ENCODE results near the gene TTC9B.
"Not testable (repeated sequence)": the region's sequence is repeated elsewhere in the genome, so short reads cannot be mapped to it uniquely, and the experiment has no call there.

Gene TTC9B

DNA sequence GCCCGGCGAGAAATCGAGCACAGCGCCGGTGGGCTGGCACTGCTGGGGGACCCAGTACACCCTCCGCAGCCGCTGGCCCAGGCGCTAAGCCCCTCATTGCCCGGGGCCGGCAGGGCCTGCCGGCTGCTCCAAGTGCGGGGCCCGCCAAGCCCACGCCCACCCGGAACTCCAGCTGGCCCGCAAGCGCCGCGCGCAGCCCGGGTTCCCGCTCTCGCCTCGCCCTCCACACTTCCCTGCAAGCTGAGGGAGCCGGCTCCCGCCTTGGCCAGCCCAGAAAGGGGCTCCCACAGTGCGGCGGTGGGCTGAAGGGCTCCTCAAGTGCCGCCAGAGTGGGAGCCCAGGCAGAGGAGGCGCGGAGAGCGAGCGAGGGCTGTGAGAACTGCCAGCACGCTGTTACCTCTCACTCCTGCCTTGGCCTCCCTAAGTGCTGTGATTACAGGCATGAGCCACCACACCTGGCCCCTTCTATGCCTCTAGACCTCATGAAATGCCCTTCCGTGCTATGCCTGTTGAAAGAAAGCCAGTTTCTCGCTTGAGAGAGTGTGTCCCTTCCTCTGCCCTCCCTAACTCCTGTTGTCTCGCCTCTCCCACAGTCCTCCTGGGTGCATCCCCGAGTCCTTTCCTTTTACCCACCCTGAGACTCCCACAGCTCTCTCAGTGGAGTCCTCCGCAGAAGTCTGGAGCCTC lies 47.7 kb downstream of the TTC9B start:
- DNase-seq (ENCODE audit: low spot score), result not testable (repeated sequence)

DNA sequence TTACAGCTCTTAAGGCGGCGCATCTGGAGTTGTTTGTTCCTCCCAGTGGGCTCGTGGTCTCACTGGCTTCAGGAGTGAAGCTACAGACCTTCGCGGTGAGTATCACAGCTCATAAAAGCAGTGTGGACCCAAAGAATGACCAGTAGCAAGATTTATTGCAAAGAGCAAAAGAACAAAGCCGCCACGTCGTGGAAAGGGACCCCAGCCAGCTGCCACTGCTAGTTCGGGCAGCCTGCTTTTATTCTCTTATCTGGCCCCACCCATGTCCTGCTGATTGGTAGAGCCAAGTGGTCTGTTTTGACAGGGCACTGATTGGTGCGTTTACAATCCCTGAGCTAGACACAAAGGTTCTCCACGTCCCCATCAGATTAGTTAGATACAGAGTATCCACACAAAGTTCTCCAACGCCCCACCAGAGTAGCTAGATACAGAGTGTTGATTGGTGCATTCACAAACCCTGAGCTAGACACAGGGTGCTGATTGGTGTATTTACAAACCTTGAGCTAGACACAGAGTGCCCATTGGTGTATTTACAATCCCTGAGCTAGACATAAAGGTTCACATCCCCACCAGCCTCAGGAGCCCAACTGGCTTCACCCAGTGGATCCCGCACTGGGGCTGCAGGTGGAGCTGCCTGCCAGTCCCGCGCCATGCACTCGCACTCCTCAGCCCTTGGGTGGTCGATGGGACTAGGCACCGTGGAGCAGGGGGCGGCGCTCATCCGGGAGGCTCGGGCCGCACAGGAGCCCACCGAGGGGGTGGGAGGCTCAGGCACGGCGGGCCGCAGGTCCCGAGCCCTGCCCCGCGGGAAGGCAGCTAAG lies 48.5 kb downstream of the TTC9B start:
- not testable (repeated sequence) for DNase-seq (ENCODE audit: low spot score)
